Esophagus squamous epithelium (tissue), 5 donors: ENCODE results near the gene HDHD2. TPM values are rescaled to one million over a fixed set of nuclear protein-coding genes. Genes with fewer than 3 reads are reported as not detected.

Experiments
- DNase-seq: peaks from one replicate; lab custom pipeline; 2025; lab: John Stamatoyannopoulos, UW
- H3K27ac ChIP-seq, 4 donors: fragments of 200-600 bp; sonication (generic); one replicate each; pipeline ENCODE4 v1.5.1; 2016 to 2019; ENCODE audit warnings: mild to moderate bottlenecking in 1 of 4
- H3K27me3 ChIP-seq, 4 donors: fragments of 200-600 bp; sonication (generic); 1 replicate in 3 of 4; 2 replicates in 1 of 4; pipeline versions ENCODE4 v1.5.1 to v1.6.0; 2017 to 2021; ENCODE audit warnings: antibody characterized with exemption in 1 of 4
- H3K36me3 ChIP-seq, 3 donors: fragments of 200-600 bp; sonication (generic); one replicate each; pipeline ENCODE4 v1.5.1; 2016 to 2019
- H3K4me1 ChIP-seq, 3 donors: fragments of 200-600 bp; sonication (generic); one replicate each; pipeline ENCODE4 v1.5.1; 2017 to 2019
- H3K4me3 ChIP-seq, 4 donors: fragments of 200-600 bp; sonication (generic); 1 replicate in 3 of 4; 2 replicates in 1 of 4; pipeline ENCODE4 v1.5.1; 2016 to 2019; ENCODE audit warnings: mild to moderate bottlenecking in 2 of 4, moderate library complexity in 1 of 4
- H3K9me3 ChIP-seq, 3 donors: fragments of 200-600 bp; sonication (generic); one replicate each; pipeline ENCODE4 v1.5.1; 2016 to 2019
- CTCF ChIP-seq, 6 experiments: fragments of 450-650 bp in 4 of 6; fragments of 200-600 bp in 2 of 6; sonication (generic) in 2 of 6; IDR thresholded peaks; one replicate each; pipeline ENCODE4 v1.5.1; 2016 to 2019; ENCODE audit warnings: antibody characterized with exemption in 6 of 6, mild to moderate bottlenecking in 4 of 6, moderate library complexity in 4 of 6
- POLR2A ChIP-seq, 4 donors: fragments of 450-650 bp; IDR thresholded peaks; one replicate each; pipeline ENCODE4 v1.6.1; 2017; ENCODE audit warnings: antibody characterized with exemption in 4 of 4, mild to moderate bottlenecking in 4 of 4, moderate library complexity in 3 of 4
- WGBS, 2 donors: methylation state at CpG; one replicate each; pipeline ENCODE4 v1.1.5; 2018; 5-methylcytosine and 5-hydroxymethylcytosine counted together
- intact Hi-C: fragments of 100-400 bp; cut with DNase I; formaldehyde crosslinking; loops from one replicate; pipeline ENCODE4 v1.15.0; 2022
- total RNA-seq, 4 donors: library from RNA; depleted of rRNA; stranded (reverse); fragments of >200 nt; gene quantifications; one replicate each; pipeline ENCODE4 v1.1.0, GENCODE V29; 2016
- donor health status: DM: yes; HTN: yes; CAD: no.

The HDHD2 gene
- total RNA-seq, 4 donors from 2014 or later: 14.9 to 22.9 (median 18.8) TPM

- intact Hi-C loops: no loop called here
- TF ChIP-seq POLR2A (IDR thresholded peaks at IDR 0.05): no peak
- no peak for TF ChIP-seq CTCF (IDR thresholded peaks at IDR 0.05)
- Histone ChIP-seq H3K27me3 (no peaks in the 10 kb centered on the region), H3K4me3 (no peak overlapping the region), H3K4me1 (no peaks in the 10 kb centered on the region), H3K9me3 (no peaks in the 10 kb centered on the region), H3K36me3 (no peaks in the 10 kb centered on the region), H3K27ac (no peak overlapping the region)
- 81 to 90% methylated on average over 5 of the region's 5 CpGs for WGBS, 2 donors
- DNase-seq: no peak
Observed at GRCh38 chr18:47087676-47088075, 62.6 kb downstream of the HDHD2 start.

GRCh38 chr18:47081578-47081977 is 68.7 kb downstream of the HDHD2 start:
- H3K9me3 ChIP-seq: no peaks in the 10 kb centered on the region
- H3K4me1 ChIP-seq: no peaks in the 10 kb centered on the region
- no peak overlapping the region for H3K4me3 ChIP-seq
- no peak for TF ChIP-seq POLR2A (IDR thresholded peaks at IDR 0.05)
- TF ChIP-seq CTCF (IDR thresholded peaks at IDR 0.05): no peak
- WGBS, 2 donors: 77 to 85% methylated on average over 2 of the region's 2 CpGs
- intact Hi-C loops: no loop called here
- no peak overlapping the region for H3K27ac ChIP-seq
- H3K36me3 ChIP-seq: no peaks in the 10 kb centered on the region
- H3K27me3 ChIP-seq: no peaks in the 10 kb centered on the region
- DNase-seq: no peak

- Histone ChIP-seq H3K4me3 (no peak overlapping the region), H3K27me3 (no peaks in the 10 kb centered on the region), H3K9me3 (no peaks in the 10 kb centered on the region), H3K36me3 (no peaks in the 10 kb centered on the region), H3K4me1 (no peaks in the 10 kb centered on the region), H3K27ac (no peak overlapping the region)
- WGBS, 2 donors: 88 to 93% methylated on average over 2 of the region's 2 CpGs
- DNase-seq: no peak
- TF ChIP-seq POLR2A (IDR thresholded peaks at IDR 0.05): no peak
- no peak for TF ChIP-seq CTCF (IDR thresholded peaks at IDR 0.05)
- intact Hi-C loops: no loop called here
Observed at GRCh38 chr18:47080872-47081271, 69.4 kb downstream of the HDHD2 start.

- WGBS, 2 donors: 89 to 95% methylated on average over 5 to 7 of the region's 7 CpGs
- intact Hi-C loops: no loop called here
Observed at GRCh38 chr18:47077111-47077510, 73.2 kb downstream of the HDHD2 start.

More at GRCh38 chr18:47077111-47077510, 73.2 kb downstream of the HDHD2 start:
- no peak for DNase-seq
- H3K36me3 ChIP-seq: no peaks in the 10 kb centered on the region
- no peak overlapping the region for H3K27ac ChIP-seq
- no peaks in the 10 kb centered on the region for H3K27me3 ChIP-seq
- no peaks in the 10 kb centered on the region for H3K4me1 ChIP-seq
- no peaks in the 10 kb centered on the region for H3K9me3 ChIP-seq
- no peak overlapping the region for H3K4me3 ChIP-seq
- no peak for TF ChIP-seq CTCF (IDR thresholded peaks at IDR 0.05)
- no peak for TF ChIP-seq POLR2A (IDR thresholded peaks at IDR 0.05)
